NAMALWA (cell line): Measurements from ENCODE around the gene GTPBP6.
"Not testable (repeated sequence)": the region's sequence is repeated elsewhere in the genome, so short reads cannot be mapped to it uniquely, and the experiment has no call there.

Source experiments
- DNase-seq: peaks from one replicate; pipeline ENCODE4 v3.0.0-alpha.2; 2015; ENCODE audit warnings: low spot score

GTPBP6 gene

GRCh38 chrX:262381-262909 is 56.2 kb downstream of the GTPBP6 start:
- DNase-seq: no peak

- no peak for DNase-seq
These were observed 56.7 kb downstream of the GTPBP6 start for GRCh38 chrX:261919-262352.

- no peak for DNase-seq
These were observed 57.3 kb downstream of the GTPBP6 start for GRCh38 chrX:261167-261918.

- DNase-seq: no peak
These were observed 58.8 kb downstream of the GTPBP6 start for GRCh38 chrX:259692-260355.

- no peak for DNase-seq
These were observed 60.1 kb downstream of the GTPBP6 start for GRCh38 chrX:258291-259040.

- DNase-seq: no peak
These were observed 60.8 kb downstream of the GTPBP6 start for GRCh38 chrX:257681-258289.

GRCh38 chrX:257054-257453 is 61.5 kb downstream of the GTPBP6 start:
- not testable (repeated sequence) for DNase-seq

GRCh38 chrX:255923-256331 is 62.7 kb downstream of the GTPBP6 start:
- DNase-seq: no peak
